Measurements from ENCODE around the gene SH2D3C.

The SH2D3C gene

DNA sequence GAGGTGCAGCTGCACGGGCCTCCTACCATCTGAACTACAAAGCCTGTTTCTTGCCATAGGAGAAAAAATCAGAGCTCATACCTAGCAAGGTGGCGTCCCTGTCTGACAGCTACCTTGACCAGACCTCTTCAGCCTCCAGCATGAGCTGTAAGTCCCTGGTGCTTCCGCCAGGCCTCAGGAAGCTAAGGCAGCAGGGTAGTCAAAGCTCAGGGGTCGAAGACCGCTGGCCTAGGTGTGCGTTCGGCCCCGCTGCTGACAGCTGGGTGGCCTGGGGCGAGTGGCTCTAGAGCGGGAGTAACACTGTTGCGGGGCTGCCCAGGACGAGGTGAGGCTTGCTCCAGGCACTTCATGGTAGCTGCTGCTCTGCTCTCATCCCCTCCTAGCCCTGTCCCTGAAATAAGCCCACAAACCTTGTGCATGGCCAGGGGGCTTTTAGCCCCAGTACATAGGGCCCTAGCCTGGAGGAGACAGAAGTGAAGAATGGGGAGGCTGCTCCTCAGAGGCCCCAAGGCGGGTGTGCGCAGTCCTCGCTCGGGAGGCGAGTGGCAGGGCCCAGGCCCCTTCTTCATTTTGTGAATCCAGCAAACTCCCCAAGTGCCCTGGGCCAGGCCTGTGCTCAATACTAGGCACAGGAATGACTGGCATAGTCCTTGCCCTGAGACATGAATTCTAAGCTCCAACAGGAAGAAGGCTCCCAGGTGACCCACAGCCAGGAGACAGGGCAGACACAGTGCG, 48.8 kb downstream of the SH2D3C start:
- TF ChIP-seq CTCF (IDR thresholded peaks at IDR 0.05; ENCODE audit: insufficient read depth, low read depth, low read length, missing control alignments), result no peak
- no peak for DNase-seq (ENCODE audit: low read depth)
- H3K4me3 ChIP-seq (ENCODE audit: low read depth, low read length), result no peak overlapping the region

GRCh38 chr9:127728808-127729207, 49.7 kb downstream of the SH2D3C start:
- TF ChIP-seq CTCF (IDR thresholded peaks at IDR 0.05; ENCODE audit: insufficient read depth, low read depth, low read length, missing control alignments), result no peak
- no peak for DNase-seq (ENCODE audit: low read depth)
- no peak overlapping the region for H3K4me3 ChIP-seq (ENCODE audit: low read depth, low read length)

GRCh38 chr9:127726871-127727270, 51.6 kb downstream of the SH2D3C start:
- H3K4me3 ChIP-seq (ENCODE audit: low read depth, low read length), result no peak overlapping the region
- no peak for TF ChIP-seq CTCF (IDR thresholded peaks at IDR 0.05; ENCODE audit: insufficient read depth, low read depth, low read length, missing control alignments)
- no peak for DNase-seq (ENCODE audit: low read depth)

DNA sequence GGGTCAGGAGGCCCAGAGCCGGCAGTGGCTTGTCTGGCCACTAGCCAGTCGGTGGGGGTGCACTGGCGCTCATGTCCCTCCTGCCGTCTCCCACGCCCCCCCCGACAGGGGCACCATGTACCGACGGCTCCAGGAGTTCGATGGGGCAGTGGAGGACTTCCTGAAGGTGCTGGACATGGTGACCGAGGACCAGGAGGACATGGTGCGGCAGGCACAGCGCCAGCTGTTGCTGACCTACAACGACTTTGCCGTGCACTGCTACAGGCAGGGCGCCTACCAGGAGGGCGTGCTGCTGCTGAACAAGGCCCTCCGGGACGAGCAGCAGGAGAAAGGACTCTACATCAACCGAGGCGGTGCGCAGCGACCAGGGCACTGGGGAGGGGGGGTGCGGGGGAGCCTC, 54.5 kb downstream of the SH2D3C start:
- no peak for TF ChIP-seq CTCF (IDR thresholded peaks at IDR 0.05; ENCODE audit: insufficient read depth, low read depth, low read length, missing control alignments)
- H3K4me3 ChIP-seq (ENCODE audit: low read depth, low read length), result no peak overlapping the region
- no peak for DNase-seq (ENCODE audit: low read depth)

DNA sequence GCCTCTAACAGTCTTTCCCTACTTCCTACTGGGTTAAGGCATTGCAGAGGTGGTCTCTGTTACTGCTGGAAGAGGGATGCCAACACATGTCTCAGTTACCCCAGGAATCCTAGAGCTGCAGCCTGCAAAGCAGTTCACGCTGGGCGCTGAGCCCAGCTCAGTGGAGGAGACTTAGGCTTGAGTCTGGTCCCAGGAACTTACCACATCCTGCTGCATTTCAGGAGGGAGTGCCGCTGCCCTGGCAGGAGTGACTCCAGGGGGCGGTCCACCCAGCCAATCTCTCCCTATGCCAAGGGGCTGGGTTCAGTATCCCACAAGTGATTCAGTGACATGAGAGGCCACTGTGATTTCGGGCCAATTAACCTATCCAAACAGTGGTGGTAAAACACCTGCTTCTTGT, 55.0 kb downstream of the SH2D3C start:
- no peak for TF ChIP-seq CTCF (IDR thresholded peaks at IDR 0.05; ENCODE audit: insufficient read depth, low read depth, low read length, missing control alignments)
- no peak overlapping the region for H3K4me3 ChIP-seq (ENCODE audit: low read depth, low read length)
- no peak for DNase-seq (ENCODE audit: low read depth)

DNA sequence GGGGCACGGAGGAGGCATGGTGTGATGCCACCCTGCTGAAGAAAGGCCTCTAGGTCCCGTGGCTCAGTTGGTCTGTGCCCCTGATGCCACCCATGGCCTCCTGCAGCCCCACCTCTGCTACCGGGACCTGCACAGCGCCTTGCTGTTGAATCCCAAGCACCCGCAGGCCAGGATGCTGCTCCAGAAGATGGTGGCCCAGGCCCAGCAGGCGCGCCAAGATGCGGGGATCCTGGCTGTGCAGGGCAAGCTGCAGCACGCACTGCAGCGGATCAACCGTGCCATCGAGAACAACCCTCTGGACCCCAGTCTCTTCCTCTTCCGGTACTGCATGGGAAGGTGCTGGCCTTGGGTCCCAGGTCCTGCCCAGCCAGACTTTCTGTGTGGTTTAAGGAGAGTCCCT, 55.5 kb downstream of the SH2D3C start:
- TF ChIP-seq CTCF (IDR thresholded peaks at IDR 0.05; ENCODE audit: insufficient read depth, low read depth, low read length, missing control alignments), result no peak
- DNase-seq (ENCODE audit: low read depth), result no peak
- no peak overlapping the region for H3K4me3 ChIP-seq (ENCODE audit: low read depth, low read length)
